ENCODE measurements around the gene CXCL14.

GRCh38 chr5:135584918-135585317 lies 6.1 kb upstream of the CXCL14 start:
- TF ChIP-seq CTCF (IDR thresholded peaks at IDR 0.05) (no peak), POLR2A (IDR thresholded peaks at IDR 0.05) (no peak)
